GM10266 (cell line): ENCODE data around the gene TOM1L2.

Experiments used
- DNase-seq: peaks from one replicate; pipeline ENCODE4 v3.0.0; 2012; ENCODE audit errors: extremely low spot score
- TF ChIP-seq, protein P1 (sequence below): IDR thresholded peaks from 2 replicates; pipeline ENCODE4 v1.5.1; 2012; ENCODE audit warnings: mild to moderate bottlenecking, low read depth; ENCODE audit not compliant: control insufficient read depth, insufficient read depth; ENCODE audit errors: missing control alignments

The TOM1L2 gene

DNA sequence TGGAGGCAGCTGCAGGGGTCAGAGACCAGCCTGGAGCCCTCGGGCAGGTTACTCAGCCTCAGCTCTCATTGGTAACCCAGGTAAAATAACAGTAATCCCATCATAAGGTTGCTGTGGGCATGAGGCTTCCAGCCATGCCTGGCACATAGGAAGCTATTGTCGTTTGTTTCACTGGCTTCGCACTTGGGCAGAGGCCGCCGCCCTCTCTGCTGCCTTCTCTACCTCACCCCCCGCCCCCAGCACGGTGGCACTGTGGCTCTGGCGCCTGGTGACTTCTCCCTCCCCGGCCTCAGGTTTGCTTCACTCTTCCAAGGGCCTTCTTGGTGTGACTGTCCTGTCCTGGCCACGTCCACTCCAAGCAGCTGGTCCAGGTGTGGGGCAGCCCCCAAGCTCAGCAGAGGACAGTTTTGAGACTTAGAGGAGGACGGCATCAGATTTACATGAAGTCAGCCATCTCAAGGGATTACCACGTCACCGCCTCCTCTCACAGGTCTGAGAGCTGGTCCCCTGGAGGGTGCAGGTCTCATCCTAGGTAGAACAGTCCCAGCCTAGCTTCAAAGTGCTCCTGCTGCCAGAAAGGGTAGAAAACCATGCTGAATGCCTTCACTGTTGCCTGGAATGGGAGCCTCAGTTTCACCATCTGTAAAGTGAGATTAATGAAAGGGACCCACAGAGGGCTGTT, 170.3 kb downstream of the TOM1L2 start:
- DNase-seq = no peak
- TF ChIP-seq, protein P1, sequence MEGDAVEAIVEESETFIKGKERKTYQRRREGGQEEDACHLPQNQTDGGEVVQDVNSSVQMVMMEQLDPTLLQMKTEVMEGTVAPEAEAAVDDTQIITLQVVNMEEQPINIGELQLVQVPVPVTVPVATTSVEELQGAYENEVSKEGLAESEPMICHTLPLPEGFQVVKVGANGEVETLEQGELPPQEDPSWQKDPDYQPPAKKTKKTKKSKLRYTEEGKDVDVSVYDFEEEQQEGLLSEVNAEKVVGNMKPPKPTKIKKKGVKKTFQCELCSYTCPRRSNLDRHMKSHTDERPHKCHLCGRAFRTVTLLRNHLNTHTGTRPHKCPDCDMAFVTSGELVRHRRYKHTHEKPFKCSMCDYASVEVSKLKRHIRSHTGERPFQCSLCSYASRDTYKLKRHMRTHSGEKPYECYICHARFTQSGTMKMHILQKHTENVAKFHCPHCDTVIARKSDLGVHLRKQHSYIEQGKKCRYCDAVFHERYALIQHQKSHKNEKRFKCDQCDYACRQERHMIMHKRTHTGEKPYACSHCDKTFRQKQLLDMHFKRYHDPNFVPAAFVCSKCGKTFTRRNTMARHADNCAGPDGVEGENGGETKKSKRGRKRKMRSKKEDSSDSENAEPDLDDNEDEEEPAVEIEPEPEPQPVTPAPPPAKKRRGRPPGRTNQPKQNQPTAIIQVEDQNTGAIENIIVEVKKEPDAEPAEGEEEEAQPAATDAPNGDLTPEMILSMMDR = no peak

DNA sequence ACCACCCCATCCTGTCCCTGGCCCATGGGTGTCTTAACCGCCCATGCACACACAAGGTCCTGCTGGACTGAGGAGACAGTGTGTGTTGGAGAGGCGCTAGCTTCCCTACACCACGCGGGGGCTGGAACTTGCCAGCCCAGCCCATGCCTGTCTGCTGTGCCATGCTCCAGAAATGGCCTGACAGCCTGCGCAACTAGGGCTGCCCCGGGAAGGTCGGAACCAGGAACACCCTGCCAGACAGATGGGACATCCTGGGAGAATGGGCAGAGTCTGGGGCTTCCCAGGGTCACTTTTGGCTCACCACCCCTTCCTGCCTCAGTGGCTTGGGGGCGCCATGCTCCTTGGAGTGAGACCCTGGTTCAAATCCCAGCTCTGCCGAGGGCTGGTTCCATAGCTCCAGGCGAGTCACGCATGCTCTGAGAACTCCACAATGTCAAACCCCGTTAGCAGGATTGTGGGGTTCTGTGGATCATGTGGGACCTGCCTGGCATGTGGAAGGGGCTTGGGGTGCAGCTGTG, 171.6 kb downstream of the TOM1L2 start:
- DNase-seq = no peak
- TF ChIP-seq, protein P1 = no peak

DNA sequence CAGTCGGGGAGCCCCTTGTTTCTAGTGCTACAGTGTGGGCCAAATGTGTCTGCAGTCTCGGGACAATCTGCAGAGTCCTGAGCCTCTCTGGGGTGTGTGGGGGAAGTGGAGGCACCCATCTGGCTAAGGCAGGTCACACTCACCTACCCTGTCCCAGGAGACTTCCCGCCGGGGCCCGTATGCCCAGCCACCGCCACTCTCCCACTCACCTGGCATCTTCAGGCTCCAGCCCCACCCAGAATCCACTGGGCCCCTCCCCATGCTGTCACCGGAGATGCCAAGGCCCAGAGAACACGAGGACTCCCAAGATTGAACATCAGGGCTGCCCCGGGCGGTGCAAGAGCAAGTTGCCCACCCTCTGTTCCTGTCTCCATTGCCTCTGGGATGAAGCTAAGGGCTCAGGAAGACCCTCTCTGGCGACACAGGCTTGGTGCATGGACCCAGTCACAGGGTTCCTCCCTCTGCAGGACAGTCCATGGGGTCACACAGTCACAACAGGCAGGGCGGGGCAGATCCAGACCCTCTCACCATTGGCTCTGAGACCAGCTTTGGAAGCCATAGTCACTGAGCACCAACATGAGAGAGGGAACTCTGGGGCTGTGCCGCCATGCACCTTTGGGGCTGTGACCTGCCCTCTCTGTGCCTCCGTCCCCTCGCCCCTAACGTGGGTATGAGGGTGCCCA, 173.5 kb downstream of the TOM1L2 start:
- TF ChIP-seq, protein P1 = no peak
- no peak for DNase-seq

DNA sequence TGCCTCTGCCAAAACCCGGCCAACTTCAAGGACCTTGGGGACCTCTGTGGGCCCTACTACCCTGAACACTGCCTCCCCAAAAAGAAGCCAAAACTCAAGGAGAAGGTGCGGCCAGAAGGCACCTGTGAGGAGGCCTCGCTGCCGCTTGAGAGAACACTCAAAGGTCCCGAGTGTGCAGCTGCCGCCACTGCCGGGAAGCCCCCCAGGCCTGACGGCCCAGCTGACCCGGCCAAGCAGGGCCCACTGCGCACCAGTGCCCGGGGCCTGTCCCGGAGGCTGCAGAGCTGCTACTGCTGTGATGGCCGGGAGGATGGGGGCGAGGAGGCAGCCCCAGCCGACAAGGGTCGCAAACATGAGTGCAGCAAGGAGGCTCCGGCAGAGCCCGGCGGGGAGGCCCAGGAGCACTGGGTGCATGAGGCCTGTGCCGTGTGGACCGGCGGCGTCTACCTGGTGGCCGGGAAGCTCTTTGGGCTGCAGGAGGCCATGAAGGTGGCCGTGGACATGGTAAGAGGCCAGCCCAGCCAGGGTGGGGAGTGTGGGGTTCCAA, 174.1 kb downstream of the TOM1L2 start:
- TF ChIP-seq, protein P1 = no peak
- no peak for DNase-seq

DNA sequence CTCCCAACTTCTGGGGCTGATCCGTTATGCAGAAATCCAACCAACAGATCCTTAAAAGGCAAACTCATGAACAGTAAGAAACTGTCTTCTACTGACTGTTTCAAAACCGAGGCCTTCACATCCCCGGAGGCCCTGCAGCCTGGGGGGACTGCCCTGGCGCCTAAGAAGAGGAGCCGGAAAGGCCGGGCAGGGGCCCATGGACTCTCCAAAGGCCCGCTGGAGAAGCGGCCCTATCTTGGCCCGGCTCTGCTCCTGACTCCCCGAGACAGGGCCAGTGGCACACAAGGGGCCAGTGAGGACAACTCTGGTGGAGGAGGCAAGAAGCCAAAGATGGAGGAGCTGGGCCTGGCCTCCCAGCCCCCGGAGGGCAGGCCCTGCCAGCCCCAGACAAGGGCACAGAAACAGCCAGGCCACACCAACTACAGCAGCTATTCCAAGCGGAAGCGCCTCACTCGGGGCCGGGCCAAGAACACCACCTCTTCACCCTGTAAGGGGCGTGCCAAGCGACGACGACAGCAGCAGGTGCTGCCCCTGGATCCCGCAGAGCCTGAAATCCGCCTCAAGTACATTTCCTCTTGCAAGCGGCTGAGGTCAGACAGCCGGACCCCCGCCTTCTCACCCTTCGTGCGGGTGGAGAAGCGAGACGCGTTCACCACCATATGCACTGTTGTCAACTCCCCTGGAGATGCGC, 174.9 kb downstream of the TOM1L2 start:
- TF ChIP-seq, protein P1 = no peak
- DNase-seq = no peak

DNA sequence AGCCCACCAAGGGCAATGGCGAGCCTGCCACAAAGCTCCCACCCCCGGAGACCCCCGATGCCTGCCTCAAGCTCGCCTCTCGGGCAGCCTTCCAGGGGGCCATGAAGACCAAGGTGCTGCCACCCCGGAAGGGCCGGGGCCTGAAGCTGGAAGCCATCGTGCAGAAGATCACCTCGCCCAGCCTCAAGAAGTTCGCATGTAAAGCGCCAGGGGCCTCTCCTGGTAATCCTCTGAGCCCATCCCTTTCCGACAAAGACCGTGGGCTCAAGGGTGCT, 175.5 kb downstream of the TOM1L2 start:
- DNase-seq = no peak
- TF ChIP-seq, protein P1 = no peak
